ENCODE measurements around the gene ARHGAP26. TPM values are rescaled to one million over a fixed set of nuclear protein-coding genes. Genes with fewer than 3 reads are reported as not detected.

Gene ARHGAP26
- total and polyA plus RNA-seq, 2 of the 4 experiments (the other 2 are of a cell fraction): 0.54 to 0.56 TPM

- H4K20me1 ChIP-seq (ENCODE audit: insufficient read depth, low read length): no peaks in the 10 kb centered on the region
- H3K36me3 ChIP-seq (ENCODE audit: control insufficient read depth, insufficient read depth, low read length): no peaks in the 10 kb centered on the region
- TF ChIP-seq POLR2A (IDR thresholded peaks at IDR 0.05; ENCODE audit: low read depth, low read length) (no peak), NFE2L2 (IDR thresholded peaks at IDR 0.05; ENCODE audit: low read depth, low read length) (no peak), ELK1 (IDR thresholded peaks at IDR 0.05; ENCODE audit: borderline replicate concordance, low read depth, low read length) (no peak), RCOR1 (IDR thresholded peaks at IDR 0.05; ENCODE audit: insufficient replicate concordance, low read length) (no peak)
- H2BK120ac ChIP-seq (ENCODE audit: low read depth, low read length): no peak overlapping the region
- no peak overlapping the region for H4K91ac ChIP-seq (ENCODE audit: insufficient read depth, low read depth, low read length)
- H3K9me1 ChIP-seq (ENCODE audit: insufficient read depth, low read length): peaks cover 5% of the 10 kb centered on the region
- BruUV-seq (replicated peaks): no TSS peak
- H3K4me3 ChIP-seq (ENCODE audit: insufficient read depth, low read depth, low read length): no peak overlapping the region
- no peak overlapping the region for H3K4me2 ChIP-seq (ENCODE audit: low read depth, low read length)
- H4K8ac ChIP-seq (ENCODE audit: low read depth in 2 of 2, low read length in 2 of 2): no peak overlapping the region
- in situ Hi-C loops (cut with MboI; ENCODE audit: low sequenced_read_pairs) (no loop called here), intact Hi-C loops (cut with micrococcal nuclease) (no loop called here), dilution Hi-C loops (cut with HindIII; ENCODE audit: low sequenced_read_pairs, unreplicated experiment) (no loop called here)
- H2AK9ac ChIP-seq (replicated peaks; ENCODE audit: low read depth, low read length, poor library complexity): no peak overlapping the region
- no peak for ATAC-seq (ENCODE audit: low read depth)
- WGBS, 2 experiments (ENCODE audit: extremely low coverage in 2 of 2, insufficient read length in 1 of 2): no CpG with 5 or more reads among the region's 1 CpG
- no peak overlapping the region for H2AFZ ChIP-seq (replicated peaks; ENCODE audit: low read length, poor library complexity)
- H3K56ac ChIP-seq (ENCODE audit: extremely low read depth, insufficient read depth, low read length): no peak overlapping the region
- DNase-seq: no peak
- no peaks in the 10 kb centered on the region for H3K9me3 ChIP-seq (ENCODE audit: control insufficient read depth, insufficient read depth, low read length)
- H3K14ac ChIP-seq (replicated peaks; ENCODE audit: low read depth, low read length): no peak overlapping the region; the same call in 1 of the 2 replicates
- ChIA-PET CTCF (no interaction called here), POLR2A (ENCODE audit: unreplicated experiment) (no interaction called here)
- H3K4me1 ChIP-seq (ENCODE audit: control insufficient read depth, insufficient read depth, low read length): peaks cover 6% of the 10 kb centered on the region
- H3K9ac ChIP-seq (ENCODE audit: low read depth, low read length): no peak overlapping the region
- H3K27me3 ChIP-seq (ENCODE audit: control insufficient read depth, insufficient read depth, low read length): no peaks in the 10 kb centered on the region
- H2BK5ac ChIP-seq (ENCODE audit: low read depth, low read length, poor library complexity, severe bottlenecking): no peak overlapping the region
- peak overlapping the region; percentile 58; the same call in 1 of the 2 replicates for H2AK5ac ChIP-seq (ENCODE audit: low read depth, low read length)
- H3K79me1 ChIP-seq (ENCODE audit: low read depth in 1 of 2, low read length in 2 of 2): no peaks in the 10 kb centered on the region
- H2BK20ac ChIP-seq (ENCODE audit: low read depth, low read length): no peak overlapping the region
- peak overlapping the region; percentile 2; the same call in 1 of the 2 replicates for H3K4ac ChIP-seq (ENCODE audit: low read depth, low read length)
- no peak overlapping the region for H3K18ac ChIP-seq (ENCODE audit: low read depth, low read length)
- H2BK15ac ChIP-seq (ENCODE audit: low read depth, low read length): peak overlapping the region; percentile 48; the same call in 1 of the 3 replicates
- H3K27ac ChIP-seq (ENCODE audit: insufficient read depth, low read length): no peak overlapping the region
- H3K23ac ChIP-seq (ENCODE audit: low read depth, low read length): no peak overlapping the region
- no peak overlapping the region for H4K5ac ChIP-seq (ENCODE audit: low read depth, low read length)
Measured at GRCh38 chr5:143037708-143038107, 267.5 kb downstream of the ARHGAP26 start.
